Esophagus squamous epithelium (tissue), 4 donors: ENCODE measurements around the gene C1orf226.

Experiments
- CTCF ChIP-seq, 6 experiments: fragments of 450-650 bp in 4 of 6; fragments of 200-600 bp in 2 of 6; sonication (generic) in 2 of 6; IDR thresholded peaks; one replicate each; pipeline ENCODE4 v1.5.1; 2016 to 2019; ENCODE audit warnings: antibody characterized with exemption in 6 of 6, mild to moderate bottlenecking in 4 of 6, moderate library complexity in 4 of 6
- POLR2A ChIP-seq, 4 donors: fragments of 450-650 bp; IDR thresholded peaks; one replicate each; pipeline ENCODE4 v1.6.1; 2017; ENCODE audit warnings: antibody characterized with exemption in 4 of 4, mild to moderate bottlenecking in 4 of 4, moderate library complexity in 3 of 4

GRCh38 chr1:162386292-162387225 is 5.0 kb downstream of the C1orf226 start:
- TF ChIP-seq CTCF (IDR thresholded peaks at IDR 0.05) (no peak), POLR2A (IDR thresholded peaks at IDR 0.05) (no peak)
